HepG2 (cell line): ENCODE data around the gene RASL10A. TPM values are rescaled to one million over a fixed set of nuclear protein-coding genes. Genes with fewer than 3 reads are reported as not detected.

Source experiments
- FOXA1 ChIP-seq, 2 experiments: fragments of 450-650 bp in 1 of 2; sonication (generic) in 1 of 2; formaldehyde crosslinking in 1 of 2; IDR thresholded peaks; 2 replicates each; pipeline versions ENCODE4 v1.4.0 to v1.6.1; 2016 to 2020; ENCODE audit warnings: missing genetic modification reagents in 1 of 2
- FOXA3 ChIP-seq: IDR thresholded peaks from 2 replicates; pipeline ENCODE4 v1.6.1; 2016; ENCODE audit warnings: missing genetic modification reagents, missing compliant biosample characterization
- FOXP4 ChIP-seq: sonication (generic); formaldehyde crosslinking; IDR thresholded peaks from 2 replicates; pipeline ENCODE4 v1.4.0; 2020; ENCODE audit warnings: missing genetic modification reagents
- GATA4 ChIP-seq: sonication (generic); IDR thresholded peaks from 2 replicates; pipeline ENCODE4 v1.6.1; 2016; ENCODE audit warnings: antibody characterized with exemption, low read depth, borderline replicate concordance
- KLF12 ChIP-seq: sonication (generic); formaldehyde crosslinking; IDR thresholded peaks from 2 replicates; pipeline ENCODE4 v1.4.0; 2020; ENCODE audit warnings: missing genetic modification reagents, borderline replicate concordance
- MED1 ChIP-seq: sonication (generic); formaldehyde crosslinking; IDR thresholded peaks from 2 replicates; pipeline ENCODE4 v1.4.0; 2020; ENCODE audit warnings: missing genetic modification reagents
- PAXIP1 ChIP-seq: sonication (generic); formaldehyde crosslinking; conservative IDR thresholded peaks from 2 replicates; pipeline ENCODE4 v1.4.0; 2020; ENCODE audit warnings: mild to moderate bottlenecking, missing genetic modification reagents, moderate library complexity
- ZFY ChIP-seq: sonication (generic); formaldehyde crosslinking; IDR thresholded peaks from 2 replicates; pipeline ENCODE4 v1.4.0; 2020; ENCODE audit warnings: missing genetic modification reagents
- ZKSCAN8 ChIP-seq: IDR thresholded peaks from 2 replicates; pipeline ENCODE4 v1.6.1; 2016; ENCODE audit warnings: borderline replicate concordance, missing genetic modification reagents, missing compliant biosample characterization
- ZNF142 ChIP-seq: sonication (generic); formaldehyde crosslinking; IDR thresholded peaks from 2 replicates; pipeline ENCODE4 v1.4.0; 2020; ENCODE audit warnings: missing genetic modification reagents
- ZNF484 ChIP-seq: sonication (generic); formaldehyde crosslinking; IDR thresholded peaks from 2 replicates; pipeline ENCODE4 v1.5.1; 2020; ENCODE audit warnings: mild to moderate bottlenecking, low read depth, missing genetic modification reagents, borderline replicate concordance
- polyA plus RNA-seq, 8 experiments: library from polyadenylated mRNA; depleted of rRNA in 3 of 8; stranded (reverse) in 7 of 8; unstranded in 1 of 8; fragments of >200 nt; fragmentation: Illumina TruSeq in 4 of 8; extraction: Trizol in 4 of 8; gene quantifications; 2 replicates each; pipeline versions ENCODE4 v1.2.1 to v1.2.3, GENCODE V29; 2011 to 2016; ENCODE audit warnings: low read depth in 4 of 8, missing spikeins in 1 of 8, mixed read lengths in 1 of 8; ENCODE audit not compliant: insufficient read depth in 1 of 8
- total RNA-seq, 5 experiments: library from RNA; depleted of rRNA; stranded (reverse); fragments of >200 nt; fragmentation: Illumina TruSeq; extraction: Trizol; gene quantifications; 2 replicates each; pipeline ENCODE4 v1.2.3, GENCODE V29; 2016; ENCODE audit warnings: low read depth in 1 of 5

Gene RASL10A
- total and polyA plus RNA-seq, 2 of the 13 experiments (the other 11 are each of a cell fraction or from before 2014, with no cell fraction given), result 0.05 to 0.22 TPM

- TF ChIP-seq FOXA1 (IDR thresholded peaks at IDR 0.05), result no peak
- peak; percentile 80 for TF ChIP-seq FOXA1 (CRISPR knock-in tag; IDR thresholded peaks at IDR 0.05)
- 0 out of 2 replicates have a peak, but pooled peaks have one; percentile 28 for TF ChIP-seq GATA4
- peak; percentile 38; the same call in 1 of the 2 replicates for TF ChIP-seq PAXIP1 (CRISPR knock-in tag)
- TF ChIP-seq KLF12 (CRISPR knock-in tag), result no peak
- no peak for TF ChIP-seq ZKSCAN8 (CRISPR knock-in tag)
- TF ChIP-seq ZFY (CRISPR knock-in tag), result peak; percentile 47; the same call in 1 of the 2 replicates
- TF ChIP-seq ZNF484 (CRISPR knock-in tag), result 0 out of 2 replicates have a peak, but pooled peaks have one; percentile 31
- TF ChIP-seq ZNF142, result no peak
- TF ChIP-seq MED1 (CRISPR knock-in tag), result no peak
- peak; percentile 30; the same call in 1 of the 2 replicates for TF ChIP-seq FOXP4 (CRISPR knock-in tag)
- TF ChIP-seq FOXA3 (CRISPR knock-in tag), result peak; percentile 64
Measured at GRCh38 chr22:29342577-29343312, 27.2 kb upstream of the RASL10A start (continued).
